Neural cell (in vitro differentiated cells): ENCODE results near the gene UFSP2. TPM values are rescaled to one million over a fixed set of nuclear protein-coding genes. Genes with fewer than 3 reads are reported as not detected.

Experiments used
- H2AFZ ChIP-seq: fragments of 200-600, 300-800 bp; sonication (generic), shearing (Covaris generic); 2 replicates; pipeline ENCODE4 v1.6.0; 2014; ENCODE audit warnings: low read depth, mild to moderate bottlenecking, antibody characterized with exemption, low read length, moderate library complexity
- H3F3A ChIP-seq: fragments of 200-600 bp; shearing (Covaris generic); 2 replicates; pipeline ENCODE4 v1.6.1; 2016; ENCODE audit warnings: mild to moderate bottlenecking, moderate library complexity, mixed read lengths, antibody characterized with exemption, low read length; ENCODE audit not compliant: insufficient read depth, poor library complexity, severe bottlenecking
- H3K27ac ChIP-seq: fragments of 200-600, 300-800 bp; sonication (generic), shearing (Covaris generic); 2 replicates; pipeline ENCODE4 v1.5.1; 2014; ENCODE audit warnings: mild to moderate bottlenecking, low read length, moderate library complexity
- H3K27me3 ChIP-seq: fragments of 300-800, 200-600 bp; sonication (generic), shearing (Covaris generic); 2 replicates; pipeline ENCODE4 v1.6.0; 2014; ENCODE audit warnings: mild to moderate bottlenecking, low read depth, low read length, moderate library complexity; ENCODE audit not compliant: insufficient read depth
- H3K36me3 ChIP-seq: fragments of 300-800, 200-600 bp; sonication (generic), shearing (Covaris generic); 2 replicates; pipeline ENCODE4 v1.5.1; 2014; ENCODE audit warnings: mild to moderate bottlenecking, antibody characterized with exemption, low read length, moderate library complexity; ENCODE audit not compliant: insufficient read depth
- H3K4me2 ChIP-seq: fragments of 300-800, 200-600 bp; sonication (generic), shearing (Covaris generic); 2 replicates; pipeline ENCODE4 v1.6.0; 2014; ENCODE audit warnings: mild to moderate bottlenecking, low read length
- H3K4me3 ChIP-seq: fragments of 300-800, 200-600 bp; sonication (generic), shearing (Covaris generic); 2 replicates; pipeline ENCODE4 v1.5.1; 2014; ENCODE audit warnings: mild to moderate bottlenecking, low read length, moderate library complexity
- H3K79me2 ChIP-seq: fragments of 200-600 bp; shearing (Covaris generic); replicated peaks from 2 replicates; pipeline ENCODE4 v1.6.0; 2014; ENCODE audit warnings: mild to moderate bottlenecking, low read length, moderate library complexity; ENCODE audit not compliant: insufficient read depth
- H3K9ac ChIP-seq: fragments of 300-800, 200-600 bp; sonication (generic), shearing (Covaris generic); 2 replicates; pipeline ENCODE4 v1.6.1; 2016; ENCODE audit warnings: mild to moderate bottlenecking, low read length, mixed read lengths
- H3K9me2 ChIP-seq: fragments of 200-600 bp; shearing (Covaris generic); 2 replicates; pipeline ENCODE4 v1.6.1; 2016; ENCODE audit warnings: mild to moderate bottlenecking, low read length, mixed read lengths; ENCODE audit not compliant: insufficient read depth
- H3K9me3 ChIP-seq: fragments of 200-600, 300-800 bp; sonication (generic), shearing (Covaris generic); 2 replicates; pipeline ENCODE4 v1.6.1; 2016; ENCODE audit warnings: mild to moderate bottlenecking, mixed run types, low read length, moderate library complexity, mixed read lengths
- H4K20me1 ChIP-seq: fragments of 200-600 bp; shearing (Covaris generic); 2 replicates; pipeline ENCODE4 v1.6.1; 2016; ENCODE audit warnings: mild to moderate bottlenecking, mixed run types; ENCODE audit not compliant: insufficient read depth
- CTCF ChIP-seq: fragments of 450-650 bp; IDR thresholded peaks from 2 replicates; pipeline ENCODE4 v1.5.1; 2014; ENCODE audit warnings: antibody characterized with exemption, mild to moderate bottlenecking, moderate library complexity; ENCODE audit not compliant: poor library complexity, severe bottlenecking
- EP300 ChIP-seq: fragments of 450-650 bp; conservative IDR thresholded peaks from 2 replicates; pipeline ENCODE4 v1.6.1; 2014; ENCODE audit warnings: antibody characterized with exemption, mild to moderate bottlenecking, moderate library complexity; ENCODE audit not compliant: poor library complexity, severe bottlenecking
- EZH2 ChIP-seq: fragments of 200-600, 300-800 bp; shearing (Covaris generic), sonication (generic); IDR thresholded peaks from 2 replicates; pipeline ENCODE4 v1.6.1; 2014; ENCODE audit warnings: antibody characterized with exemption, low read length, borderline replicate concordance, mild to moderate bottlenecking; ENCODE audit not compliant: insufficient read depth, poor library complexity, severe bottlenecking
- MXI1 ChIP-seq: fragments of 450-650 bp; conservative IDR thresholded peaks from 2 replicates; pipeline ENCODE4 v1.6.1; 2014; ENCODE audit warnings: antibody characterized with exemption, mild to moderate bottlenecking; ENCODE audit not compliant: poor library complexity, severe bottlenecking
- POLR2AphosphoS5 ChIP-seq: IDR thresholded peaks from 2 replicates; pipeline ENCODE4 v1.6.1; 2012
- RAD21 ChIP-seq: fragments of 450-650 bp; conservative IDR thresholded peaks from 2 replicates; pipeline ENCODE4 v1.6.1; 2014; ENCODE audit warnings: antibody characterized with exemption, mild to moderate bottlenecking, moderate library complexity
- REST ChIP-seq: IDR thresholded peaks from 2 replicates; pipeline ENCODE4 v1.6.1; 2012; ENCODE audit warnings: borderline replicate concordance
- SMC3 ChIP-seq: fragments of 450-650 bp; conservative IDR thresholded peaks from 2 replicates; pipeline ENCODE4 v1.6.1; 2014; ENCODE audit warnings: antibody characterized with exemption, mild to moderate bottlenecking, moderate library complexity; ENCODE audit not compliant: poor library complexity
- TAF1 ChIP-seq: IDR thresholded peaks from 2 replicates; pipeline ENCODE4 v1.6.1; 2012; ENCODE audit warnings: low read depth
- polyA plus RNA-seq: library from polyadenylated mRNA; depleted of rRNA; stranded (reverse); fragments of >200 nt; gene quantifications from 2 replicates; pipeline ENCODE4 v1.2.3, GENCODE V29; 2014

The UFSP2 gene
- polyA plus RNA-seq, 1 donor from 2014 or later: 38.9 TPM

DNA sequence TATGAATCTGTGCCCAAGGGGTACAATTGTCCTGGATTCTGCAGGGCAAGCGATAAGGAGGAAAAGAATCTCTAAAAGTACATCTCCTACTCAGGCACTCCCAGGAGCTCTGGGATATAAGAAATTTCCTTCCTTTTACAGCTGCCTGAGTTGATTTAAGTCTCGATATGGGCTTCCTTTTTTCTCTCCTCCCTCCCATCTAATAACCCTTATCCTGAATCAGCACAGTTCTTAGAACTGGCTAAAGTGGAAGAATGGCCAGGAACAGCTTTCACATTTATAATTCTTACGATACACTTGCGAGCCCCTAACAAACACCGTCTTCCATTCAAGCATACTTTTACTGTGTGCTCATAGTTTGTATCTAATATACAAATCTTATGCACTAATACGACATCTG lies 51.2 kb downstream of the UFSP2 start:
- no peaks in the 10 kb centered on the region for H3K9me2 ChIP-seq
- H3K36me3 ChIP-seq: no peaks in the 10 kb centered on the region
- TF ChIP-seq REST (no peak), CTCF (no peak), EZH2 (no peak), POLR2AphosphoS5 (no peak), EP300 (no peak), TAF1 (no peak), MXI1 (no peak), SMC3 (no peak), RAD21 (no peak)
- no peaks in the 10 kb centered on the region for H3K27me3 ChIP-seq
- no peaks in the 10 kb centered on the region for H3K9me3 ChIP-seq
- H3F3A ChIP-seq: no peaks in the 10 kb centered on the region
- H2AFZ ChIP-seq: no peak overlapping the region
- H3K9ac ChIP-seq: no peak overlapping the region
- H3K4me3 ChIP-seq: no peak overlapping the region
- H3K79me2 ChIP-seq: no peaks in the 10 kb centered on the region
- no peaks in the 10 kb centered on the region for H4K20me1 ChIP-seq
- H3K27ac ChIP-seq: no peak overlapping the region
- H3K4me2 ChIP-seq: no peak overlapping the region

DNA sequence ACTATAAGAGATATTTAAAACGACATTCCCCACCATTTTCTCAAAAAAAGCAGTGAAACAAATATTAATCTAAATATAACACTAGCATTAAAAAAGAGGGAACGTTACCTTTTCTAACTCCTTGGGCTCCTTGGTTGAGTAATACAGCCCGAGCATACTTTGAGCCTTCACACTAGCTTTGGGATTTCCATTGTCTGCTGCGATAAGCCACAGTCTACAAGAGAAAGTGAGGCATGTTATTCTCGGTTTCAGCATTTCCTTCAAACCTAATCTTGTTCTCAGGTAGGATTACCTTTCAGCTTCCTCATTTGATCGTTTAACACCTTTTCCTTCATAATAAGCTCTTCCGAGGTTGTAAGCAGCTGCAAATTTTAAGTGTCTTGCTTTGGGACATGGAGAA lies 51.7 kb downstream of the UFSP2 start:
- no peak for TF ChIP-seq MXI1
- TF ChIP-seq REST: no peak
- no peak for TF ChIP-seq CTCF
- TF ChIP-seq EP300: no peak
- no peak for TF ChIP-seq TAF1
- no peak for TF ChIP-seq SMC3
- H3F3A ChIP-seq: no peaks in the 10 kb centered on the region
- no peak overlapping the region for H3K4me3 ChIP-seq
- H3K4me2 ChIP-seq: no peak overlapping the region
- H3K9me2 ChIP-seq: no peaks in the 10 kb centered on the region
- no peak overlapping the region for H3K9ac ChIP-seq
- no peak overlapping the region for H3K27ac ChIP-seq
- H3K27me3 ChIP-seq: no peaks in the 10 kb centered on the region
- no peaks in the 10 kb centered on the region for H4K20me1 ChIP-seq
- H3K9me3 ChIP-seq: no peaks in the 10 kb centered on the region
- H3K36me3 ChIP-seq: no peaks in the 10 kb centered on the region
- H2AFZ ChIP-seq: no peak overlapping the region
- no peaks in the 10 kb centered on the region for H3K79me2 ChIP-seq
